Activated CD8-positive, alpha-beta memory T cell treated with anti-CD3 and anti-CD28 coated beads, Interleukin-2, amount 10 ng/mL, durations not matched to agents 7 days and 5 days (primary cell): ENCODE results near the gene FUZ. TPM values are rescaled to one million over a fixed set of nuclear protein-coding genes. Genes with fewer than 3 reads are reported as not detected.

Experiments used
- ATAC-seq: fragments of 150-1000 bp; cut with Tn5 transposase; one replicate; pipeline ENCODE4 v1.10.0; 2021; ENCODE audit warnings: moderate library complexity
- CTCF ChIA-PET: fragments of 350-600 bp; sonication (Branson Sonifier 250); formaldehyde crosslinking; loops from one replicate; lab custom pipeline; 2021; ENCODE audit warnings: antibody characterized with exemption; lab: Charles Lee
- DNase-seq: peaks from one replicate; pipeline ENCODE4 v3.0.0-alpha.2; 2020
- H3K27ac Mint-ChIP-seq: one replicate; pipeline ENCODE4 v1.8.0; 2021; ENCODE audit warnings: mild to moderate bottlenecking, mixed read lengths
- H3K27me3 Mint-ChIP-seq: one replicate; pipeline ENCODE4 v1.8.0; 2021; ENCODE audit warnings: mixed read lengths
- H3K36me3 Mint-ChIP-seq: one replicate; pipeline ENCODE4 v1.8.0; 2021; ENCODE audit warnings: mild to moderate bottlenecking, mixed read lengths
- H3K4me1 Mint-ChIP-seq: one replicate; pipeline ENCODE4 v1.8.0; 2021; ENCODE audit warnings: mixed read lengths
- H3K4me3 Mint-ChIP-seq: one replicate; pipeline ENCODE4 v1.8.0; 2021; ENCODE audit warnings: mild to moderate bottlenecking, moderate library complexity, mixed read lengths
- H3K9me3 Mint-ChIP-seq: one replicate; pipeline ENCODE4 v1.8.0; 2022; ENCODE audit warnings: low read depth, mixed read lengths
- total RNA-seq, 2 experiments: library from RNA; stranded (reverse); gene quantifications; one replicate each; pipeline ENCODE4 v1.2.3, GENCODE V29; 2021

Gene FUZ, protein sequence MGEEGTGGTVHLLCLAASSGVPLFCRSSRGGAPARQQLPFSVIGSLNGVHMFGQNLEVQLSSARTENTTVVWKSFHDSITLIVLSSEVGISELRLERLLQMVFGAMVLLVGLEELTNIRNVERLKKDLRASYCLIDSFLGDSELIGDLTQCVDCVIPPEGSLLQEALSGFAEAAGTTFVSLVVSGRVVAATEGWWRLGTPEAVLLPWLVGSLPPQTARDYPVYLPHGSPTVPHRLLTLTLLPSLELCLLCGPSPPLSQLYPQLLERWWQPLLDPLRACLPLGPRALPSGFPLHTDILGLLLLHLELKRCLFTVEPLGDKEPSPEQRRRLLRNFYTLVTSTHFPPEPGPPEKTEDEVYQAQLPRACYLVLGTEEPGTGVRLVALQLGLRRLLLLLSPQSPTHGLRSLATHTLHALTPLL
- total RNA-seq, result 10 to 100 TPM; 20.1 to 23.0 TPM

DNA sequence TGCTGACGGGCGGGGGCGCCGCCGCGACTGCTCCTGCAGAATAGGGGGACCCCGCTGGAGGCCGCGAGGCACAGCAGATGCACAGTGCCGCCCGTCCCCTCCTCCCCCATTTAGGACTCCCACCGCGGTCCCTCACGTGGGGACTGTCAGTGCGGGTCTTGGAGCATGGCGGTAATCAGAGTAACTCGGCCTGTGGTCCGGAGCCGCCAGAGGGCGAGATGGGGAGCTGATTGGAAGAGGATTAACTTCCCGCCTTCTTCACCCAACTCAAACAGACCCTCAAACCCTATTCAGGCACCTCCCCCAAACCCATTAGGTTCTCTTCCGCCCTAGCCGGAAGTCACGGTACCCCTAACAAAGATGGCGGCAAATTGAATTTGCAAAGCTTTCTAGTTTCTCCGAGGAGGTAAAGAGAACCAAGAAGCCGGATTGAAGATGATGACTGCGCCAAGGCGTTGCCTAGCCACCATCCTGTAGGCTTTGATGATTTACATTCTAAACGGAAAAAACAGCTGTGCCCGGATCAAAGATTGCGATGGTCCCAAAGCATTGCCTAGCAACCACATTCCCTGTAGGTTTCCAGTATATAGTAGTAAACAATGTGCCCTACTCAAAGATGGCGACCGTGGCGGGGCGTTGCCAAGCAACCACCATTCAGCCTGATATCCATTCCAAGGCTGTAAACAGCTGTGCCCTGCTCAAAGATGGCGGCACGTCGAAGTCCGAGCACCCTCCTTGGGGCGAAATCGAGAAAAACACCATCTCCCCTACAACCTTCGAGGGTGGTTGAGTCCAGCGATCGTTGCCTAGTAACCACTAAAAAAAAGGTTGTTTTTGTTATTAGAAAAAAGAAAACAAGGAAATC lies at the start of gene FUZ:
TSS of gene FUZ (minus strand) at position 296 of the 865 bp plus-strand sequence. CDS start at position 110, 186 bp downstream.
- Mint-ChIP-seq H3K9me3 (no peaks in the 10 kb centered on the region), H3K4me3 (peak within 1 kb of the TSS; percentile 82), H3K36me3 (peaks cover 2% of the 10 kb centered on the region), H3K27ac (peak within 1 kb of the TSS; percentile 93), H3K27me3 (no peaks in the 10 kb centered on the region), H3K4me1 (peaks cover 37% of the 10 kb centered on the region)
- DNase-seq (peak; percentile 98), ATAC-seq (peak; percentile 71)
- CTCF ChIA-PET, result interaction anchor here (0.8 to 2.0 kb wide), 8 partner anchors 36 to 137 kb away, joined by 3 to 6 read pairs (median 4); partner anchors contain the start of genes AKT1S1, PTOV1 and TBC1D17

DNA sequence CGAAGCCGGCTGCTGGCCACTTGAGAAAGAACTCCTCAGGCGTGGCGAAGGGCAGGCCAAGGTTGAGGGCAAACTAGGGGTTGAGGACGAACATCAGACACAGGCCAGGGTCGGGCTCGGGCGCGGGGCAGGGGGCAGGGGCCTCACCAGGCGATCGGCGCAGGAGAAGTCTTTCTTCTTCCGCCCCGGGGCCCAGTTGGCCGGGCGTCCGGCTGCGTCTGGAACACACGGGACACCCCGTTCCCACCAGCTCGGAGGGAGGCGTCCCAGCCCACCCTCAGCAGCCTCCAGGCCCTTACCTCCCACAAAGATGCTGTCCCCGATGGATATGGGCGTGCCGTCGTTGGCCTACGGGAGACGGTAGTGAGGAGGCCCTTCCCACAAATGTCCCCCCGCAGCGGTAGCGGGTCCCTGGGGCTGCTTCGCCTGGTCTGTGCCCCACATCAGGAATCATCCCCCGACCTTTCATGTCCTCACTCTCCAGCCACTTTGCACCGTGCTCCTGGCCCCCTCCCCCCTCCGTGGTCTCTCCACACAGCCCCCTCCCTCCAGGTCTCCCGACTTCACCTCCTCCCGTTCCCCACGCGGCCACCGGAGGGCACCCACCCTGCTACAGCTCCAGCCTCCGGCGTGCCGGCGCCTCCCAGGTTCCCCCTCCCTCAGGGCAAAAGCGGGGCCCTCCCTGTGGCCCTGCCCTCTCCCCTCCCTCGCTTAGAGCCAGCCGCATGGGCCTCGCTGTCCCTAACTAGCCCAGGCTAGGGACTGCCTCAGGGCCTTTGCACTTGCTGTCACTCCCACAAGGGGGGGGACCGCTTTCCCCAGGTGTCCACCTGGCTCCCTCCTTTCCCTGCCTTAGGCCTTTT lies 49.5 kb upstream of the FUZ start:
- Mint-ChIP-seq H3K36me3 (peaks cover 24% of the 10 kb centered on the region), H3K9me3 (no peaks in the 10 kb centered on the region), H3K27me3 (no peaks in the 10 kb centered on the region), H3K4me1 (peaks cover 27% of the 10 kb centered on the region), H3K27ac (no peak overlapping the region), H3K4me3 (no peak overlapping the region)
- CTCF ChIA-PET, result interaction anchor here (1.2 kb wide), 1 partner anchor 12 kb away, joined by 4 read pairs; the partner anchor contains the start of gene PTOV1
- ATAC-seq (no peak), DNase-seq (no peak)

DNA sequence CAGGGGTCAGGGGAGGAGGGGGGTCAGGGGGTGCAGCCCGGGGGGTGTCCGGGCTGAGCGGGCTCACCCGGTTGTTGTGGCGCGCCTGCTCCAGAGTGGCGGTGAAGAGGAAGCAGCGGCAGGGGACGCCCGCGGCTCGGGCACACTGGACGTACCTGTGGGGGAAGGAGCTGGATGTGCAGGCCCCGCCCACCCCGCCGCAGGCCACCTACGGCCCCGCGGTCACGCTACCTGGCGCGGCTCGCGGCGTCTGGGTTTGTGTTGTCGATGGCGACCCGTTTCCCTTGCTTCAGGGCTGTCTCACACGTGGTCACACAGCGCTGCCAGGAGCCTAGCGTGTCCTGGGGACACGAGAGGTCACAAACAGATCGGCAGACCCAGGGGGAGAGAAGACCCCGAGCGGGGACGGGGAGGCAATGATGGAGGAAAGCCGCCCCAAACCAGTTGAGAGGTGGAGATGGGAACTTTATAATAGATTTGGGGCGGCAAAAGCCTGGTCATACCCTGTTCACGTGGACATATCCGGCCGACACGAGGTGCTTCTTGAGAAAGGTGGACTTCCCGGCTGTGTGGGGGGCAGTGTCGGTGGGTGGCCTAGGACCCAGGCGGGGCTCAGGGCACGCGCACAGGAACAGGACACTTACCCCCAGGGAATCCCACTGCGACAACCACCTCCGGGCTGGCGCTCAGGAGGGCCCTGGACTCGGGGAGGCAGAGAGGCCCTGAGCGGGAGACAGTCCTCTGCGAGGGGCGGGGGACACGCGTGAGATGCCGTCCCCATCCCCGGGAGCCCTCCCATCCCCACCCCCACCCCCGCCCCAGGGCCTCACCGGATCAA lies 48.7 kb upstream of the FUZ start:
- ATAC-seq (no peak), DNase-seq (no peak)
- no peaks in the 10 kb centered on the region for H3K27me3 Mint-ChIP-seq
- H3K4me3 Mint-ChIP-seq, result no peak overlapping the region
- peaks cover 24% of the 10 kb centered on the region for H3K36me3 Mint-ChIP-seq
- H3K27ac Mint-ChIP-seq, result no peak overlapping the region
- peaks cover 22% of the 10 kb centered on the region for H3K4me1 Mint-ChIP-seq
- H3K9me3 Mint-ChIP-seq, result no peaks in the 10 kb centered on the region
- CTCF ChIA-PET, result interaction anchor here (1.2 kb wide), 1 partner anchor 11 kb away, joined by 4 read pairs; the partner anchor contains the start of gene PTOV1

DNA sequence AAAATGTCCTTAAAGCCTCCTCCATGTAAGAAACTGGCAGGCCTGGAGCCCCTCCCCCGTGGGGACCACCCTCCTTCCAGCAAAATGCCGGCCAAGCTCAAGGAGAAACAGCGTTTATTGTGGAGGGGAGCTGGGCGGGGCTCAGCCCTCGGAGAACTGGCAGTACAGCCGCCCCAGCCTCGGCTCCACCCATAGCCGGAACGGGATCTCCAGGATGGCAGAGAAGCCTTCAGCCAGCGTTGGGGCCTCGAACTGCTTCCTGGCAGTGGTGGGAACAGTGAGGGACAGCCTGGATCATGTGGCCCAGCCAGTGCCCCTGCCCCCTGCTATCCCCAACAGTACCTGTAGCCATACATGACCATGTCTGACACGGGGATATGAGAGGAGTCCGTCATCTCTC lies 48.0 kb upstream of the FUZ start:
- no peak overlapping the region for H3K4me3 Mint-ChIP-seq
- no peaks in the 10 kb centered on the region for H3K27me3 Mint-ChIP-seq
- CTCF ChIA-PET, result interaction anchor here (1.0 kb wide), 1 partner anchor 11 kb away, joined by 3 read pairs; no protein-coding TSS in a partner anchor

DNA sequence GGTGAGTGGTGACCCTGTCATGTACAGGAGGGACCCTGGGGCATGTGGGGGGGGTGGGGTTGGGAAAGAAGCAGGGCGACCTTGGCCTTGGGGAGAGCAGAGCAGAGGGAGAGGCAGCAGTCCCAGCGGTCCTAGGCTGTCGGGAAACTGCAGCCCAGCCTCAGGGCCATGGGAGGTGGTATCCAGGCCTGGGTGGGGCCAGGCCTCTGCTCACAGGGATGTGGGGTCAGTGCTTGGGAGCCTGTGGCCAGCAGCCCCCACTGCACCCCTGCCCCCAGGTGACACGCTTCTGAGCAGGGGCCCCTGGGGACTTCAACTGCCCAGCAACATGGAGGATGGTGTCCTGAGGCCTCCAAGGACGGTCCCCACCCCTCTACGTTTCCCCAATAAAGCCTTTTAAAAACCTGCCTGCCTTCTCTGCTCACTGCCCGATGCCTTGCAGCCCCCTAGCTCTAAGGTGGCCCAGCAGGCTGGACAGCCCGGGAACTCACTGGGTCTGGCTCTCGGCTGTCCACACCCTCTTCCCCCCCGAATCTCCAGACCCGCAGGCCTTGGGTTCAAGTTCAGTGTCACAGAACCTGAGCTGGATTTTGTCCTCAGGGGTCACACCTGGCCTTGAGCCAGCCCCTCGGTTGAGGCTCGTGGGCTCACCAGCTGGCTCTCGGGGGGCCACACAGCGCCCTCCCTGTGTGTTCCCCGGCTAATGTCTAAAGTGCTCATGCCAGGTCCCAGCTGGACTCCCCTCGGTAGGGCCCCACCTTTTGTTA lies 47.4 kb upstream of the FUZ start:
- Mint-ChIP-seq H3K27ac (no peak overlapping the region), H3K36me3 (peaks cover 18% of the 10 kb centered on the region), H3K4me1 (peaks cover 11% of the 10 kb centered on the region), H3K4me3 (no peak overlapping the region), H3K27me3 (no peaks in the 10 kb centered on the region), H3K9me3 (no peaks in the 10 kb centered on the region)
- DNase-seq, result no peak
- no peak for ATAC-seq
- CTCF ChIA-PET, result interaction anchor here (1.0 kb wide), 1 partner anchor 10 kb away, joined by 3 read pairs; no protein-coding TSS in a partner anchor

More for the DNA sequence above, 48.0 kb upstream of the FUZ start:
- no peak for DNase-seq
- peaks cover 16% of the 10 kb centered on the region for H3K4me1 Mint-ChIP-seq
- no peak for ATAC-seq
- no peak overlapping the region for H3K27ac Mint-ChIP-seq
- H3K9me3 Mint-ChIP-seq, result no peaks in the 10 kb centered on the region
- peaks cover 22% of the 10 kb centered on the region for H3K36me3 Mint-ChIP-seq

DNA sequence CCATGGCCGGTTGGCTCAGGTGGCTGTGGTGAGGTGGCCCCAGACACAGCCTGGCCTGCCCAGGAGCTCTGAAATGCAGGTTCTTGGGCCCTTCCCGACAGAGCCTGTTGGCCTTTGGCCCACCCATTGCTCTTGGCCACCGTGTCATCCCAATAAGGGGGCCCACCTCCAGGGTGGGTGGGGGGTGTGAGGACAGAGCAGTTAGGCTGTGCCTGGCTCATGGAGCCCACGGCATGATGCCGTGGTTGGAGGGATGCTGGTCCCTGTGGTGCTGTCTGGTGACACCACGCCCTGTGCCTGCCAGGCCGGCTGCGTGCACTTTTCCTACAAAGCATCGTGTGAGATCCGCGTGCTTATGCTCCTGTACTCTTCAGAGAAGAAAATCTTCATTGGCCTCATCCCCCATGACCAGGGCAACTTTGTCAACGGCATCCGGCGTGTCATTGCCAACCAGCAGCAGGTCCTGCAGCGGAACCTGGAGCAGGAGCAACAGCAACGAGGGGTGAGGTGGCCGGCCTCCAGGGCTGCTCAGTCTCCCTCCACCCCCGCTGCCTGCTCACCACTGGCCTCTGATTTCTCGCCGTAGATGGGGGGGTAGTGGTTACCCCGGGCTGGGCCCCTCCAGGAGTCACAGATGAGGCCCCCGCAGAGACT lies 46.7 kb upstream of the FUZ start:
- Mint-ChIP-seq H3K4me1 (peaks cover 6% of the 10 kb centered on the region), H3K4me3 (no peak overlapping the region), H3K27ac (no peak overlapping the region), H3K27me3 (no peaks in the 10 kb centered on the region), H3K36me3 (peaks cover 15% of the 10 kb centered on the region), H3K9me3 (no peaks in the 10 kb centered on the region)
- ATAC-seq (no peak), DNase-seq (no peak)
- CTCF ChIA-PET, result interaction anchor here (1.0 kb wide), 1 partner anchor 9 kb away, joined by 3 read pairs; no protein-coding TSS in a partner anchor

DNA sequence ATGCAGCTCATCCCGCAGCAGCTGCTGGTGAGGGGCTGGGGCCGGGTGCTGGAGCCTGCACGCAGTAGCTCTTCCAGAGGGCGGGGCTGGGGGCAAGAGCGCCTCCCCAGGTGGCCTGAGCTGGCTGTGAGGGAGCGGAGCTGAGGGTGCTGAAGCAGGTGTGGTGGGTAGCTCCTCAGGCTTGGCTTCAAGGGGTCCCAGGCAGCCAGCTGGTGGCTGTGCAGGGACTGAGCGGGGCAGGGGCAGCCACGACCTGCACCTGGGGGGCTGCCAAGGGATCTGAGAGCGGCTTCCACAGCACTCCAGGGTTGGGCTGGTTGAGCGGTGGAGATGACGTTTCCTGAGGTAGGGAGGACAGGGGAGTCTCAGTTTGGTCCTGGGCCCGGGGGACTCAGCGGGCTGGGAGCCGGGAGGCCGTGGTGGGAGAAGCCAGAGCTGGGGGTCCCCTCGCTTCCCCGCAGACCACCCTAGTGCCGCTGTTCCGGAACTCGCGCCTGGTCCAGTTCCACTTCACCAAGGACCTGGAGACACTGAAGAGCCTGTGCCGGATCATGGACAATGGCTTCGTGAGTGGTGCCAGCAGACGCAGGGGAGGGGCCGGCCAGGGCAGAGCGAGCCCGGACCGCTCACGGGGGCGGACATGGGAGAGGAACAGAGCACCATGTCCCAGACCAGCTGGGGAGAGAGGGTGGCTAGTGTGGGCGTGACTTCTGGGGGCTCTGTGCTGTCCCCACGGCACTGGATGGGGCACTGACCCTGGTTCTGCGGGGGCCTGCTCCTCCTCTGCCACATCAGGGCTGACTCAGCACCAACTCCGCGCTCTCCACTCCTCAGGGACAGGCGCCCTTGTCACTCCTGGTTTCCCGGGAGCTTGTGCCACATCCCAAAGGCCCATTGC lies 45.2 kb upstream of the FUZ start:
- H3K4me1 Mint-ChIP-seq, result peaks cover 3% of the 10 kb centered on the region
- H3K36me3 Mint-ChIP-seq, result peaks cover 7% of the 10 kb centered on the region
- ATAC-seq, result no peak
- no peak for DNase-seq
- no peak overlapping the region for H3K27ac Mint-ChIP-seq
- CTCF ChIA-PET, result no interaction called here
- no peaks in the 10 kb centered on the region for H3K27me3 Mint-ChIP-seq
- H3K9me3 Mint-ChIP-seq, result no peaks in the 10 kb centered on the region
- H3K4me3 Mint-ChIP-seq, result no peak overlapping the region

DNA sequence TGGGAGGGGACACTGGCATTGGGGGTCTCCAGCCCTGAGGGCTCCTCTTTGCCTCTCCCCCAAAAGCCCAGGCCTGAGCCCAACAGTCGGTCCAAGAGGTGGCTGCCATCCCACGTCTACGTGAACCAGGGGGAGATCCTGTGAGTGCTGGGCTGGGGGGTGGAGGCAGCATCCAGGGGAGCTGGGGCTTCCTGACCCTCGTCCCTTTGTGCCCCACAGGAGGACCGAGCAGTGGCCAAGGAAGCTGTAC lies 44.7 kb upstream of the FUZ start:
- Mint-ChIP-seq H3K36me3 (peaks cover 4% of the 10 kb centered on the region), H3K4me1 (peaks cover 4% of the 10 kb centered on the region)

DNA sequence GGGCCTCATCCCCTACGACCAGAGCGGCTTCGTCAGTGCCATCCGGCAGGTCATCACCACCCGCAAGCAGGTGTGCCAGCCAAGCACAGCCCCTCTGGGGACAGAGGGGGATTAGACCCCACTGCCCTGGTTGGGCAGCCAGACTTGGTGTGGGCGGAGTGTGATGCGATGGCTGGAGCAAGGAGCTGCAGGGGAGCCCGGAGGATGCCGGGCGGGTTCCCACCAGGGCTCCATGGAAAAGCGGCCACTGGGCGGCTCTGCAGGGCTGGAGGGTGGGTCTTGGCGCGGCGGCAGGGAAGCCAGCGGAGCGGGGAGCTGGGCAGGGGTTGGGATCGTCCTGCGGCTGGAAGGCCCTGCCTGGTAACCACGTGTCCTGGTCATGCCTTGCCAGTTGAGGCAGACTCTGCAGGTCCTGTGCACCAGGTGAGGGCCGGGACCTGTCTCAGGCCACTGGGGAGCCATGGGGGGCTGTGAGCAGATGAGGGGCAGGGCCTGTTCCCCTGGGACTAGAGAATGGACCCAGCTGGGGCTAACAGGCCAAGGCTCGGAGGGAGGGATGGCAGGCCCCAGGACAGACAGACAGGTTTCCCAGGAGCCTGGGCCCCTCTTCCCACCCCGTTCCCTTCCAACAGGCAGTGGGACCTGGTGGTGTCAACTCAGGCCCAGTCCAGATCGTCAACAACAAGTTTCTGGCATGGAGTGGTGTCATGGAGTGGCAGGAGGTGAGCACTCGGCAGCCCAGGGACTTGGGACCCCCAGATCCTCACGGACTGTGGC lies 44.2 kb upstream of the FUZ start:
- peaks cover 9% of the 10 kb centered on the region for H3K4me1 Mint-ChIP-seq
- CTCF ChIA-PET, result no interaction called here
- no peak overlapping the region for H3K27ac Mint-ChIP-seq
- no peak overlapping the region for H3K4me3 Mint-ChIP-seq
- no peaks in the 10 kb centered on the region for H3K9me3 Mint-ChIP-seq
- ATAC-seq, result no peak
- no peak for DNase-seq
- peaks cover 4% of the 10 kb centered on the region for H3K36me3 Mint-ChIP-seq
- H3K27me3 Mint-ChIP-seq, result peaks cover 6% of the 10 kb centered on the region

More for the DNA sequence above, 44.7 kb upstream of the FUZ start:
- peaks cover under 1% of the 10 kb centered on the region for H3K27me3 Mint-ChIP-seq
- H3K9me3 Mint-ChIP-seq, result no peaks in the 10 kb centered on the region
- no peak overlapping the region for H3K27ac Mint-ChIP-seq
- ATAC-seq, result no peak
- no peak overlapping the region for H3K4me3 Mint-ChIP-seq
- CTCF ChIA-PET, result no interaction called here
- no peak for DNase-seq

DNA sequence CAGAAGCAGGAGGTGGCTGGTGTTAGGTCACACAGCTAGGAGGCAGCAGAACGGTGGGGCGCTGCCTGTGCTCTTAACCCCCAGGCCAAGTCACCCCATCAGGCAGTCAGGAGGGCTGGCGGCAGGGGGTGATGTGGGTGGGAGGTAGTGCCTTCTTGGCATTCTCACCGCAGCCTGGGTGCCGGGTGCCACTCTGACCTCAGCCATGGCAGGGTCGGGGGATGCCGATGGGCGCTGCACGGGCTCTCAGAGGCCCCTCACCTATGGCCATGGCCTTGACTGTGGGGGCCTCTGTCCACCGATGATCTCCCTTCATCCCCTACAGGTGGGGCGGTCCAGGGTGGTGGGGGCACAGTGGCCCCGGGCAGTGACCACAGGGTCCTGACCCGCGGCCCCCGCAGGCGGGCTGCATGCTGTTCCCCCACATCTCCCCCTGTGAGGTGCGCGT lies 43.5 kb upstream of the FUZ start:
- Mint-ChIP-seq H3K27me3 (peaks cover 8% of the 10 kb centered on the region), H3K9me3 (no peaks in the 10 kb centered on the region), H3K4me1 (peaks cover 14% of the 10 kb centered on the region), H3K27ac (no peak overlapping the region), H3K4me3 (no peak overlapping the region), H3K36me3 (peaks cover 4% of the 10 kb centered on the region)
- CTCF ChIA-PET, result no interaction called here
- no peak for ATAC-seq
- no peak for DNase-seq
